Ishikawa (cell line): ENCODE data around the gene SH3BP4.

Experiments used
- CEBPB ChIP-seq: IDR thresholded peaks from 2 replicates; pipeline ENCODE4 v1.6.1; 2012
- CREB1 ChIP-seq: IDR thresholded peaks from 2 replicates; pipeline ENCODE4 v1.6.1; 2012; ENCODE audit warnings: low read depth
- EGR1 ChIP-seq: IDR thresholded peaks from 2 replicates; pipeline ENCODE4 v1.6.1; 2012
- EP300 ChIP-seq: IDR thresholded peaks from 2 replicates; pipeline ENCODE4 v1.6.1; 2012; ENCODE audit warnings: borderline replicate concordance
- FOXM1 ChIP-seq: IDR thresholded peaks from 2 replicates; pipeline ENCODE4 v1.6.1; 2012; ENCODE audit warnings: low read depth, borderline replicate concordance
- MAX ChIP-seq: IDR thresholded peaks from 2 replicates; pipeline ENCODE4 v1.6.1; 2012
- NFIC ChIP-seq: IDR thresholded peaks from 2 replicates; pipeline ENCODE4 v1.6.1; 2012
- RAD21 ChIP-seq: IDR thresholded peaks from 2 replicates; pipeline ENCODE4 v1.6.1; 2012; ENCODE audit warnings: low read depth
- REST ChIP-seq: IDR thresholded peaks from 2 replicates; pipeline ENCODE4 v1.6.1; 2012; ENCODE audit warnings: low read depth, mild to moderate bottlenecking
- TAF1 ChIP-seq: IDR thresholded peaks from 2 replicates; pipeline ENCODE4 v1.6.1; 2012; ENCODE audit warnings: low read depth, mild to moderate bottlenecking
- TCF12 ChIP-seq: IDR thresholded peaks from 2 replicates; pipeline ENCODE4 v1.6.1; 2012; ENCODE audit warnings: low read depth
- TEAD4 ChIP-seq: IDR thresholded peaks from 2 replicates; pipeline ENCODE4 v1.6.1; 2012
- USF1 ChIP-seq: IDR thresholded peaks from 2 replicates; pipeline ENCODE4 v1.6.1; 2012
- YY1 ChIP-seq: IDR thresholded peaks from 2 replicates; pipeline ENCODE4 v1.6.1; 2012; ENCODE audit warnings: low read depth
- ZBTB7A ChIP-seq: IDR thresholded peaks from 2 replicates; pipeline ENCODE4 v1.6.1; 2012; ENCODE audit warnings: low read depth

The SH3BP4 gene

GRCh38 chr2:235042576-235043515 is 91.0 kb downstream of the SH3BP4 start:
- TF ChIP-seq TEAD4 = no peak
- TF ChIP-seq YY1 = no peak
- no peak for TF ChIP-seq NFIC

- no peak for TF ChIP-seq ZBTB7A
- no peak for TF ChIP-seq CEBPB
- TF ChIP-seq NFIC = no peak
- no peak for TF ChIP-seq TCF12
- no peak for TF ChIP-seq TAF1
- TF ChIP-seq USF1 = no peak
- no peak for TF ChIP-seq YY1
- TF ChIP-seq EP300 = no peak
- TF ChIP-seq RAD21 = no peak
- TF ChIP-seq TEAD4 = no peak
- no peak for TF ChIP-seq FOXM1
- TF ChIP-seq EGR1 = no peak
- no peak for TF ChIP-seq CREB1
Observed at GRCh38 chr2:235043762-235044500, 92.1 kb downstream of the SH3BP4 start.

- TF ChIP-seq MAX (no peak), TAF1 (no peak), CREB1 (no peak), FOXM1 (no peak), CEBPB (no peak), NFIC (no peak), RAD21 (no peak), YY1 (no peak), USF1 (no peak), ZBTB7A (no peak), TCF12 (no peak), EGR1 (no peak)
Observed at GRCh38 chr2:235044501-235045271, 92.9 kb downstream of the SH3BP4 start.

GRCh38 chr2:235045336-235045972 is 93.6 kb downstream of the SH3BP4 start:
- TF ChIP-seq TCF12 (no peak), FOXM1 (no peak), MAX (no peak), REST (no peak), RAD21 (no peak), NFIC (no peak), YY1 (no peak), TAF1 (no peak), ZBTB7A (no peak), CREB1 (no peak), CEBPB (no peak), USF1 (no peak)

- TF ChIP-seq CEBPB = no peak
- TF ChIP-seq MAX = no peak
- no peak for TF ChIP-seq TAF1
- no peak for TF ChIP-seq EGR1
- TF ChIP-seq YY1 = no peak
- TF ChIP-seq RAD21 = no peak
- no peak for TF ChIP-seq REST
- TF ChIP-seq NFIC = no peak
- TF ChIP-seq ZBTB7A = no peak
- no peak for TF ChIP-seq USF1
- no peak for TF ChIP-seq EP300
Observed at GRCh38 chr2:235045973-235046343, 94.1 kb downstream of the SH3BP4 start.
